ENCODE data around the gene ST8SIA5.

Gene ST8SIA5

DNA sequence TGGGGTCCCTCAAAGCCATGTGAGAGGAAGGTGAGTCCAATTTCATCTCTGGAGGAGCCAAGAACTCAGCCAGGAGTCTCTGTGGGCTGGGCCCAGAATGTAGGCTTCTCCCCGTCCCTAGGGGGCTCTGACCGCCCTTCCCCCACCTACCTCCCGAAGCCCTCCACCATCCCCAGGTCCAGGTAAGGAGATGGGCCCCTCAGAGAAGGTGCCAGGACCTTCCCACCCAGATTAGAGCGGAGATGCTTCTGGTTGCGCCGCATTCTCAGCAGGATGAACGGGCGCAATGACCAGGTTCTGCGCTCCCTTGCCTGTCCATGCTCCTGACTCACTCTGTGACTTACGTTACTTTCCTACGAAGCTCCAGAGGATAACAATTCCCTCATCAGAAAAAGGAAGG lies 23.0 kb downstream of the ST8SIA5 start:
- no peak overlapping the region for H3K4me3 ChIP-seq (ENCODE audit: control insufficient read depth, low read depth, low read length)
- DNase-seq (ENCODE audit: low read depth): no peak
- TF ChIP-seq, protein P1, sequence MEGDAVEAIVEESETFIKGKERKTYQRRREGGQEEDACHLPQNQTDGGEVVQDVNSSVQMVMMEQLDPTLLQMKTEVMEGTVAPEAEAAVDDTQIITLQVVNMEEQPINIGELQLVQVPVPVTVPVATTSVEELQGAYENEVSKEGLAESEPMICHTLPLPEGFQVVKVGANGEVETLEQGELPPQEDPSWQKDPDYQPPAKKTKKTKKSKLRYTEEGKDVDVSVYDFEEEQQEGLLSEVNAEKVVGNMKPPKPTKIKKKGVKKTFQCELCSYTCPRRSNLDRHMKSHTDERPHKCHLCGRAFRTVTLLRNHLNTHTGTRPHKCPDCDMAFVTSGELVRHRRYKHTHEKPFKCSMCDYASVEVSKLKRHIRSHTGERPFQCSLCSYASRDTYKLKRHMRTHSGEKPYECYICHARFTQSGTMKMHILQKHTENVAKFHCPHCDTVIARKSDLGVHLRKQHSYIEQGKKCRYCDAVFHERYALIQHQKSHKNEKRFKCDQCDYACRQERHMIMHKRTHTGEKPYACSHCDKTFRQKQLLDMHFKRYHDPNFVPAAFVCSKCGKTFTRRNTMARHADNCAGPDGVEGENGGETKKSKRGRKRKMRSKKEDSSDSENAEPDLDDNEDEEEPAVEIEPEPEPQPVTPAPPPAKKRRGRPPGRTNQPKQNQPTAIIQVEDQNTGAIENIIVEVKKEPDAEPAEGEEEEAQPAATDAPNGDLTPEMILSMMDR (IDR thresholded peaks at IDR 0.05; ENCODE audit: control insufficient read depth, insufficient read depth, low read depth, low read length, missing control alignments): no peak

DNA sequence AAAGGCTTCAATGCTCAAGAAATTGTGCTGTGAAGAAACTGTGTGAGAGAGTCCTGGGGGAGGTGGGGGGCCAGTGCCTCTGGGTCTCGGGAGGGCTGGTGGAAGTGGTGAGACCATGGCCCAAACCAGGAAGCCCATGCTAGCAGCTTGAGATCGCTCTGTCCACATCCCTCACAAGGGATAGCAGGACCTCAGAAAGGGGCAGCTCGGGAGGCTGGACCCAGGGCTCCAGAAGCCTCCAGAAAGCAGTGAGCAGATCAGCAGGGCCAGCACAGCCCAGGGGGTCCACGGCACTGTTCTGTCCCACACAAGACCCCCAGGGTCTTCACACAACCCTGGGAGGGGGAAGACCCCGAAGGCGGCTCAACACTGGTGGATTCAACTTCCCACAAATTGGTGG lies 24.1 kb downstream of the ST8SIA5 start:
- DNase-seq (ENCODE audit: low read depth): no peak
- TF ChIP-seq, protein P1 (IDR thresholded peaks at IDR 0.05; ENCODE audit: control insufficient read depth, insufficient read depth, low read depth, low read length, missing control alignments): no peak
- H3K4me3 ChIP-seq (ENCODE audit: control insufficient read depth, low read depth, low read length): no peak overlapping the region

DNA sequence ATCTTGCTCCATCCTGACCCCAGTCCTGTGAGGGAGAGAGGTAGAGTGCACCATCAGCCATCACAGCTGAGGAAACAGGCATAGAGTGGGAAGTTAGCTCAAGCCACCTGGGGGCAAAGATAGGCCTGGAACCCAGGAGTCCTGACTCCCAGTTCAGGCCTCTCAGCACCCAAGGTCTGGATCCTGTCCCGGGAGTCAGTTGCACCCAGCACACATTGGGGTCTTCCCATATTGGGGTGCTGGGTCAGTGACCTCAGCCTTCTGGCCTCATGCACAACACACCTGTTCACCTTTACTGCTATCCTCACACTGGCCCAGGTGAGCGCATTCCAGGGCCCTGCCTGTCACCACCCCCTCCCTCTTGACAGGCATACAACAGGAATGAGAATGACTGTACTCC lies 24.7 kb downstream of the ST8SIA5 start:
- no peak overlapping the region for H3K4me3 ChIP-seq (ENCODE audit: control insufficient read depth, low read depth, low read length)
- TF ChIP-seq, protein P1 (IDR thresholded peaks at IDR 0.05; ENCODE audit: control insufficient read depth, insufficient read depth, low read depth, low read length, missing control alignments): no peak
- no peak for DNase-seq (ENCODE audit: low read depth)

DNA sequence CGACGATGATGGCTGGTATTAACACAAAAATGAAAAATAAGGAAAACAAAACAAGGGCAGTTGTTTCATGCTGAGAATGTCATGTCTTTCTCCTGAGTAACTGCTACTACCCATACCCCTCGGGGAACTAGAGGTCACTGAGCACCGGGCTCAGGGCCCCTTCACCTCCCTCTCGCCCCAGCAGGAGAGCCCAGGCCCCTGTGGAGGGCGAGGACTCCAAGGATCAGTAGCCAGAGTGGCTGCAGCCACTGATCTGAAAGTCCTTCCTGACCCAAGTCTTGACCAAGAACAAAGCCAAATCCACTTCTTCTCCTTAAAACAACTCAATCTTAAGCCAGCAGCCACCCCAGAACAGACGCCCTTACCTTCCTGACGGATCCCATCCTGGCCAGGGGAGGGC lies 25.5 kb downstream of the ST8SIA5 start:
- DNase-seq (ENCODE audit: low read depth): no peak
- TF ChIP-seq, protein P1 (IDR thresholded peaks at IDR 0.05; ENCODE audit: control insufficient read depth, insufficient read depth, low read depth, low read length, missing control alignments): no peak
- H3K4me3 ChIP-seq (ENCODE audit: control insufficient read depth, low read depth, low read length): no peak overlapping the region

DNA sequence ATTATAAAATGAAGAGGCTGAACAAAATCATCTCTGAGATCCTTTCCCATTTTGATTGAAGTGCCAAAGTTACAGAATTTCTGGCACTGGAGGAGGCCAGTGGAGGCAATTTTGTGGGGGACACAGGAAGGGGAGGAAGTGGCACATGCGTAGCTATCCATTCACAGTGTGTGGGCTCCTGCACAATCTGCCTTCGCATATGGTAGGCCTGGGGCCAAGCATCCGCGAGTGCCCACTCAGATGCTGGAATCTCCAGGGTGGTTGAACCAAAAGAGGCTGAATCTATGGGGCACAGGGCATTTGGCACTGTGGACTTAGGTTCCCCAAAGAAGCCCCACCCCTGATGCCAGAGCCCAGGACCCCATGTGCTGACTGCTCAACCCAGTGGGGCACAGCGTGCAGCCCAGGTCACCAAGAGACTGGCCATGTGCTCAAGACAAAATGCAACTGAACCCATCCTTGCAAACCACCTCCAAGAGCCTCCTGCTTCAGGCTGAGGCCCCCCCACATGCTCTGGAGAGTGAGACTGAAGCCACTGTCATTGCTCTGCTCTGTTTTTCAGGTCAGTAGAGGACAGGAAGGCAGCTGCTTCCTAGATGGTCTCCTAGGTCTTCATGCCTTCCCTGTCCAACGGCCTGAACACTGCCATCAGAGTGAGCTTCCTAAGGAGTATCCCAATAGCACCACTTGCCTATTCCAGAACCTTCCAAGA lies 28.5 kb downstream of the ST8SIA5 start:
- TF ChIP-seq, protein P1 (IDR thresholded peaks at IDR 0.05; ENCODE audit: control insufficient read depth, insufficient read depth, low read depth, low read length, missing control alignments): no peak
- DNase-seq (ENCODE audit: low read depth): no peak
- no peak overlapping the region for H3K4me3 ChIP-seq (ENCODE audit: control insufficient read depth, low read depth, low read length)

DNA sequence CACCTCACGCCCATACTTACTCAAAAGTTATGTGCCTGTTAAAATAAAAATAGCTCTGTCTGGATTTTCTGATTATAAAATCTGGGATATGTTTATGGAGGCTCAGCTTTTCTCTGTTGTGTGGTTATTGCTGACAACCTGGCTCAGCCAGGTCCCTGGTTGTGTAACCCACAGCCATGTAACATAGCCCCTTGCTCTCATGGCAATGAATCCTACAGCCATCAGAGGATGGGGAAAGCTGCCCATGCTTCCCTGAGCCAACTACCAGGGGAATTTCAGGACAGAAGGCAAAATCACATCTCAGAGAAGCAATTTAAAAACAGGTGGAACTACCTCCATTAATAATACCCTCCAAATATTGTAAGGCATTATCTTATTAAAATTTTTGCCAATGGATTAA lies 29.7 kb downstream of the ST8SIA5 start:
- TF ChIP-seq, protein P1 (IDR thresholded peaks at IDR 0.05; ENCODE audit: control insufficient read depth, insufficient read depth, low read depth, low read length, missing control alignments): no peak
- DNase-seq (ENCODE audit: low read depth): no peak
- H3K4me3 ChIP-seq (ENCODE audit: control insufficient read depth, low read depth, low read length): no peak overlapping the region
